HEK293 (cell line): ENCODE results near the gene CPT1A.
A peak's percentile ranks its signal among the peaks of the same experiment; 100 is the strongest.

ENCODE experiments used
- CTCF ChIA-PET: fragments of 350-600 bp; formaldehyde crosslinking; extraction: SDS; loops from one replicate; lab custom pipeline; 2021; ENCODE audit warnings: antibody characterized with exemption; lab: Yijun Ruan, JAX
- POLR2A ChIA-PET: fragments of 300-600 bp; formaldehyde crosslinking; extraction: SDS; loops from one replicate; lab custom pipeline; 2020; ENCODE audit warnings: antibody characterized with exemption, inconsistent platforms; lab: Yijun Ruan, JAX
- H3K27ac ChIP-seq: fragments of 200-500 bp; sonication (Bioruptor generic); 2 replicates; pipeline ENCODE4 v1.5.1; 2014; ENCODE audit warnings: low read depth, low read length, control low read depth, inconsistent platforms; ENCODE audit errors: extremely low read depth
- H3K36me3 ChIP-seq, 2 experiments: fragments of 200-500 bp in 1 of 2; sonication (Bioruptor generic) in 1 of 2; 1 replicate in 1 of 2; 2 replicates in 1 of 2; pipeline ENCODE4 v1.5.1; 2014 to 2017; ENCODE audit warnings: inconsistent platforms in 2 of 2, low read length in 2 of 2; ENCODE audit not compliant: control insufficient read depth in 2 of 2, insufficient read depth in 1 of 2
- H3K4me1 ChIP-seq: fragments of 200-500 bp; sonication (Bioruptor generic); 2 replicates; pipeline ENCODE4 v1.5.1; 2014; ENCODE audit warnings: mild to moderate bottlenecking, low read length, inconsistent platforms; ENCODE audit not compliant: control insufficient read depth, insufficient read depth
- H3K4me3 ChIP-seq: 2 replicates; pipeline ENCODE4 v1.5.1; 2011; ENCODE audit warnings: low read depth, mild to moderate bottlenecking, control low read depth, low read length, moderate library complexity
- H3K9me3 ChIP-seq: fragments of 200-500 bp; sonication (Bioruptor generic); 2 replicates; pipeline ENCODE4 v1.5.1; 2014; ENCODE audit warnings: low read depth, low read length, inconsistent platforms; ENCODE audit not compliant: control insufficient read depth, insufficient read depth
- BCL11B ChIP-seq: fragments of 450-650 bp; formaldehyde crosslinking; IDR thresholded peaks from 2 replicates; pipeline ENCODE4 v1.5.1; 2016; ENCODE audit warnings: low read depth, missing biosample characterization, missing genetic modification characterization
- EGR2 ChIP-seq: fragments of 450-650 bp; formaldehyde crosslinking; IDR thresholded peaks from 2 replicates; pipeline ENCODE4 v1.5.1; 2016; ENCODE audit warnings: low read depth, missing biosample characterization, missing genetic modification characterization
- ELK4 ChIP-seq: IDR thresholded peaks from 2 replicates; pipeline ENCODE4 v1.6.1; 2011; ENCODE audit warnings: mild to moderate bottlenecking, low read depth, low read length, borderline replicate concordance
- MYNN ChIP-seq: fragments of 450-650 bp; formaldehyde crosslinking; IDR thresholded peaks from 2 replicates; pipeline ENCODE4 v1.5.1; 2016; ENCODE audit warnings: missing biosample characterization, missing genetic modification characterization, borderline replicate concordance
- SP3 ChIP-seq: fragments of 450-650 bp; formaldehyde crosslinking; IDR thresholded peaks from 2 replicates; pipeline ENCODE4 v1.5.1; 2016; ENCODE audit warnings: missing biosample characterization, missing genetic modification characterization
- ZBTB8A ChIP-seq: fragments of 450-650 bp; formaldehyde crosslinking; IDR thresholded peaks from 2 replicates; pipeline ENCODE4 v1.5.1; 2016; ENCODE audit warnings: missing biosample characterization, missing genetic modification characterization
- ZFHX2 ChIP-seq: fragments of 450-650 bp; formaldehyde crosslinking; conservative IDR thresholded peaks from 2 replicates; pipeline ENCODE4 v1.5.1; 2016; ENCODE audit warnings: missing biosample characterization, missing genetic modification characterization
- ZNF10 ChIP-seq: fragments of 450-650 bp; formaldehyde crosslinking; IDR thresholded peaks from 2 replicates; pipeline ENCODE4 v1.5.1; 2017; ENCODE audit warnings: missing biosample characterization, missing genetic modification characterization
- ZNF133 ChIP-seq: fragments of 450-650 bp; formaldehyde crosslinking; IDR thresholded peaks from 2 replicates; pipeline ENCODE4 v1.5.1; 2016; ENCODE audit warnings: missing biosample characterization, missing genetic modification characterization
- ZNF18 ChIP-seq: fragments of 450-650 bp; formaldehyde crosslinking; IDR thresholded peaks from 2 replicates; pipeline ENCODE4 v1.5.1; 2016; ENCODE audit warnings: missing biosample characterization, missing genetic modification characterization
- ZNF184 ChIP-seq: fragments of 450-650 bp; IDR thresholded peaks from 2 replicates; pipeline ENCODE4 v1.5.1; 2018; ENCODE audit warnings: missing biosample characterization, mild to moderate bottlenecking, missing genetic modification characterization
- ZNF221 ChIP-seq: fragments of 450-650 bp; formaldehyde crosslinking; IDR thresholded peaks from 2 replicates; pipeline ENCODE4 v1.5.1; 2017; ENCODE audit warnings: missing biosample characterization, missing genetic modification characterization, borderline replicate concordance
- ZNF24 ChIP-seq: fragments of 450-650 bp; formaldehyde crosslinking; IDR thresholded peaks from 2 replicates; pipeline ENCODE4 v1.5.1; 2016; ENCODE audit warnings: missing biosample characterization, missing genetic modification characterization
- ZNF248 ChIP-seq: fragments of 450-650 bp; formaldehyde crosslinking; IDR thresholded peaks from 2 replicates; pipeline ENCODE4 v1.5.1; 2017; ENCODE audit warnings: missing biosample characterization, missing genetic modification characterization
- ZNF302 ChIP-seq: fragments of 450-650 bp; formaldehyde crosslinking; IDR thresholded peaks from 2 replicates; pipeline ENCODE4 v1.5.1; 2016; ENCODE audit warnings: missing biosample characterization, missing genetic modification characterization, low read depth
- ZNF426 ChIP-seq: fragments of 450-650 bp; formaldehyde crosslinking; IDR thresholded peaks from 2 replicates; pipeline ENCODE4 v1.5.1; 2017; ENCODE audit warnings: missing biosample characterization, missing genetic modification characterization, mild to moderate bottlenecking, inconsistent platforms, moderate library complexity
- ZNF488 ChIP-seq: fragments of 450-650 bp; formaldehyde crosslinking; IDR thresholded peaks from 2 replicates; pipeline ENCODE4 v1.5.1; 2016; ENCODE audit warnings: missing biosample characterization, missing genetic modification characterization
- ZNF777 ChIP-seq: fragments of 450-650 bp; formaldehyde crosslinking; IDR thresholded peaks from 2 replicates; pipeline ENCODE4 v1.5.1; 2017; ENCODE audit warnings: missing biosample characterization, missing genetic modification characterization, borderline replicate concordance
- ZNF791 ChIP-seq: fragments of 450-650 bp; formaldehyde crosslinking; IDR thresholded peaks from 2 replicates; pipeline ENCODE4 v1.5.1; 2016; ENCODE audit warnings: missing biosample characterization, missing genetic modification characterization
- TF ChIP-seq, protein P1 (sequence below): fragments of 450-650 bp; formaldehyde crosslinking; IDR thresholded peaks from 2 replicates; pipeline ENCODE4 v1.5.1; 2017; ENCODE audit warnings: missing biosample characterization, missing genetic modification characterization

CPT1A gene

GRCh38 chr11:68776442-68777235 is 65.1 kb downstream of the CPT1A start:
- Histone ChIP-seq H3K9me3 (no peaks in the 10 kb centered on the region), H3K36me3 (peaks cover 0 to 80% of the 10 kb centered on the region in 2 experiments; a peak in 2 of 3 replicates), H3K4me3 (no peak overlapping the region), H3K27ac (no peak overlapping the region), H3K4me1 (no peaks in the 10 kb centered on the region)
- ChIA-PET CTCF (no interaction called here), POLR2A (interaction anchor here (1.0 kb wide), 1 partner anchor 127 kb away, joined by 3 read pairs; the partner anchor contains the start of genes IGHMBP2 and MRPL21)
- TF ChIP-seq MYNN (tag by site-specific recombination) = no peak
- no peak for TF ChIP-seq ZNF221 (tag by site-specific recombination)
- no peak for TF ChIP-seq ZFHX2 (tag by site-specific recombination)
- TF ChIP-seq ZNF302 = no peak
- no peak for TF ChIP-seq SP3 (tag by site-specific recombination)
- TF ChIP-seq ZNF791 (tag by site-specific recombination) = no peak
- TF ChIP-seq ZNF18 = no peak
- TF ChIP-seq ZNF24 (tag by site-specific recombination) = no peak
- no peak for TF ChIP-seq ZBTB8A (tag by site-specific recombination)
- no peak for TF ChIP-seq ZNF488 (tag by site-specific recombination)
- TF ChIP-seq EGR2 (tag by site-specific recombination) = no peak
- TF ChIP-seq ZNF184 (tag by site-specific recombination) = no peak
- TF ChIP-seq, protein P1, sequence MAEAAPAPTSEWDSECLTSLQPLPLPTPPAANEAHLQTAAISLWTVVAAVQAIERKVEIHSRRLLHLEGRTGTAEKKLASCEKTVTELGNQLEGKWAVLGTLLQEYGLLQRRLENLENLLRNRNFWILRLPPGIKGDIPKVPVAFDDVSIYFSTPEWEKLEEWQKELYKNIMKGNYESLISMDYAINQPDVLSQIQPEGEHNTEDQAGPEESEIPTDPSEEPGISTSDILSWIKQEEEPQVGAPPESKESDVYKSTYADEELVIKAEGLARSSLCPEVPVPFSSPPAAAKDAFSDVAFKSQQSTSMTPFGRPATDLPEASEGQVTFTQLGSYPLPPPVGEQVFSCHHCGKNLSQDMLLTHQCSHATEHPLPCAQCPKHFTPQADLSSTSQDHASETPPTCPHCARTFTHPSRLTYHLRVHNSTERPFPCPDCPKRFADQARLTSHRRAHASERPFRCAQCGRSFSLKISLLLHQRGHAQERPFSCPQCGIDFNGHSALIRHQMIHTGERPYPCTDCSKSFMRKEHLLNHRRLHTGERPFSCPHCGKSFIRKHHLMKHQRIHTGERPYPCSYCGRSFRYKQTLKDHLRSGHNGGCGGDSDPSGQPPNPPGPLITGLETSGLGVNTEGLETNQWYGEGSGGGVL = no peak

DNA sequence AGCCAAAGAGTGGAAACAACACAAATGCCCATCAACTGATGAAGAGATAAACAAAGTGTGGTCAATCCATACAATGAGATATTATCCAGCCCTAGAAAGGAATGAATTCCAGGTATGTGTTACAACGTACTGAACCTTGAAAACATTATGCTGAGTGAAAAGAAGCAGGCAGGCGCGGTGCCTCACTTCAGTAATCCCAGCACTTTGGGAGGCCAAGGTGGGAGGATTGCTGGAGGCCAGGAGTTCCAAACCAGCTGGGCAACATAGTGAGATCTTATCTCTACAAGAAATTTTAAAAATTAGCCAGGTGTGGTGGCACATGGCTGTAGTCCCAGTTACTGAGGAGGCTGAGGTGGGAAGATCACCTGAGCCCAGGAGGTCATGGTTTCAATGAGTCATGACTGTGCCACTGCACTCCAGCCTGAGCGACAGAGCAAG is 65.7 kb downstream of the CPT1A start:
- CTCF ChIA-PET = no interaction called here
- TF ChIP-seq ZNF248 (tag by site-specific recombination) (no peak), ZNF133 (tag by site-specific recombination) (no peak), ZNF777 (tag by site-specific recombination) (no peak), ZNF10 (tag by site-specific recombination) (0 out of 2 replicates have a peak, but pooled peaks have one; percentile 29), ELK4 (no peak), BCL11B (tag by site-specific recombination) (no peak), ZNF426 (no peak)
- H3K36me3 ChIP-seq = peaks cover 0 to 81% of the 10 kb centered on the region in 2 experiments; a peak in 2 of 3 replicates
- H3K27ac ChIP-seq = no peak overlapping the region
- no peaks in the 10 kb centered on the region for H3K4me1 ChIP-seq
- no peak overlapping the region for H3K4me3 ChIP-seq
- POLR2A ChIA-PET = no interaction called here
- H3K9me3 ChIP-seq = no peaks in the 10 kb centered on the region
